ENCODE results near the gene HUWE1.

DNA sequence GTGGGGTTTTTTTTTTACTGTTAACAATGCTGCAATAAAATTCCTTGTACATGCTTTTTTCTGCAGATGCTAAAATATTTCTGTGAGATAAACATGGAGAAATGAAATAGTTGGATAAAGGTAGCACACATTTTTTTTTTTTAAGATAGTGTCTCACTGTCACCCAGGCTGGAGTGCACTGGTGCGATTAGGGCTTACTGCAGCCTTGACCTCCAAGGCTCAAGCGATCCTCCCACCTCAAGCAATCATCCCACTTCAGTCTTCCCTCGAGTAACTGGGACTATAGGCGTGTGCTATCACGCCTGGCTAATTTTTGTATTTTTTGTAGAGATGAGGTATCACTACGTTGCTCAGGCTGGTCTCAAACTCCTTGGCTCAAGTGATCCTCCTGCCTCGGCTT lies 1.8 kb upstream of the HUWE1 start:
- no peak for TF ChIP-seq CTCF (IDR thresholded peaks at IDR 0.05; ENCODE audit: insufficient read depth, low read depth, low read length)
- no peak for TF ChIP-seq EZH2 (IDR thresholded peaks at IDR 0.05; ENCODE audit: insufficient read depth, low read length)
